ENCODE measurements around the gene CSTPP1.
A peak's percentile ranks its signal among the peaks of the same experiment; 100 is the strongest.
"Not testable (repeated sequence)": the region's sequence is repeated elsewhere in the genome, so short reads cannot be mapped to it uniquely, and the experiment has no call there.

The CSTPP1 gene

GRCh38 chr11:47185305-47186075 is 248.9 kb downstream of the CSTPP1 start:
- FAIRE-seq: peak; percentile 11

GRCh38 chr11:47186076-47186699 is 249.6 kb downstream of the CSTPP1 start, which contains the start of gene PACSIN3:
Gene PACSIN3, minus strand, starts transcription at chr11:47186434. Its CDS starts 3,707 bp downstream, at chr11:47182727.
- no peak for FAIRE-seq

- FAIRE-seq: peak; percentile 66
Measured at GRCh38 chr11:47186700-47187695, 250.4 kb downstream of the CSTPP1 start.

DNA sequence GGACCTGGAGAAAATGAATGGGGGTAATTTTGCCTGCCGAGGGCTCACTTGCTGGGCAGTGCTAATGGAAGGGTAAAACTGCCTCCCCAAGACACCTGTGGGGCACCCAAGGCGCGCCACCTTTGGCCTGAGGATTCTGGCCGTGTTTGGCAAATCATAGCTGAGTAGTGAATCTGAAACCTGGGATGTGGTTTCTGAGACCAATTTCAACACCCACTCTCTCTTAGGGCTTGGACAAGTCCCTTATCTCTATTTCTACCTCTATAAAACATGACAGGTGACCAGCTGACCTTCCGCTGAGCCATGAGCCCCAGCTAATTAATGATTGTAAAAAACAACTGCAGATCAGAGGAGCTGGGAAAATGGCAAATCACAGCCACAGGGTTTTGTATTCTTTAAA is 251.2 kb downstream of the CSTPP1 start:
- FAIRE-seq: no peak

GRCh38 chr11:47188259-47188658 is 251.7 kb downstream of the CSTPP1 start:
- FAIRE-seq: no peak

GRCh38 chr11:47189100-47189834 is 252.7 kb downstream of the CSTPP1 start:
- no peak for FAIRE-seq

DNA sequence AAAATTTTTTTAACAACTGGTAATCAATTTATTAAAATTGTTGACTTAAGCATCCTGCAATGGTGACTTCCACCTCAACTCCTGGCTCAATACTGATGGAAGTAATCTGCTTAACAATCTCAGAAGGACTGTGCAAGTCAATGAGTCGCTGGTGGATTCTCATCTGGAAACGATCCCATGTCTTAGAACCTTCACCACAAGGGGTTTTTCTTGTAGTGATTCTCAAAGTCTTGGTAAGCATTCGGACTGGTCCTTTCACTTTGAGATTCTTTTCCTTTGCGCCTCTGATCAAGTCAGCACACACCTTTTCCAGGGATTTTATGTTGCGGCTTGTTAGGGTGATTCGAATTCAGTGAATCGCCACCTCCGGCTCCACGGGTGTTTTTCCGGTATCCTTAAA is 254.6 kb downstream of the CSTPP1 start:
- FAIRE-seq: not testable (repeated sequence)

DNA sequence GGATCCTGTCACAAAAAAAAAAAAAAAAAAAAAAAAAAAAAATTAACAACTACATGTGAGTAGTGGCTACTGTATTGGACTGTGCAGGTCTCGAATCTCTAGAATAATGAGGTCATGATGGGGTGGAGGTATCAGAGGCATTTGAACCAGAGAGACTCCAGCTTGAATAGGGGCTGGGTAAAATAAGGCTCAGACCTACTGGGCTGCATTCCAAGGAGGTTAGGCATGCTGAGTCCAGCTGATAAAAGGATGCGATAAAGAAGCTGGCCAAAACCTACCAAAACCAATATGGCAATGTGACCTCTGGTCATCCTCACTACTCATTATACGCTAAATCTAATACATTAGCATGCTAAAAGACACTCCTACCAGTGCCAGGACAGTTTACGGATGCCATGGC is 255.6 kb downstream of the CSTPP1 start:
- FAIRE-seq: no peak

DNA sequence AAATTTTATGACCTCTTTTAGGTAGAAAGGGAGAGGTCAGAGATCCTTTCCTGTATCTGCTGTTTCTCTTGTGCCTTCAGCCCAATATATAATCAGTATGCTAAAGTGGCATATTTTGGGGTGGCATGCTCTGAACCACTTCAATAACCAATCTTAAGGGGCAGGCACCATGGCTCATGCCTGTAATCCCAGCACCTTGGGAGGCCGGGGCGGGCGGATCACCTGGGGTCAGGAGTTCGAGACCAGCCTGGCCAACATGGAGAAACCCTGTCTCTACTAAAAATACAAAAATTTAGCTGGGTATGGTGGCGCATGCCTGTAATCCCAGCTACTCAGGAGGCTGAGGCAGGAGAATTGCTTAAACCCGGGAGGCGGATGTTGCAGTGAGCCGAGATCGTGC is 261.6 kb downstream of the CSTPP1 start:
- not testable (repeated sequence) for FAIRE-seq

DNA sequence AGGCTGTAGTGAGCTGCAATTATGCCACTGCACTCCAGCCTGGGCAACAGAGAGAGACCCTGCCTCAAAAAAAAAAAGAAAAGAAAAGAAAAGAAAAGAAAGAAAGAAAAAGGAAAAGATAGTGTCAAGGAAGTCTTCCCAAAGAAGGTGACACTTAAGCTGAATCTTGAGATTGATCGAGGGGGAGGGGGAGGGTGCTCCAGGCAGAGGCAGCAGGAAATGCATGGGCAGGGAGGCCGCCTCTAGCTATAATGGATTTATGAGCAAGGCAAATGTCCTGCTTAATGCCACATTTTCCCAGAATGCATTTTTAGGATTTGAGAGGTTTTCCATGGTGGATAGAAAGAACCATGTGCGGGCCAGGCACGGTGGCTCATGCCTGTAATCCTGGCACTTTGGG is 264.5 kb downstream of the CSTPP1 start:
- no peak for FAIRE-seq

- FAIRE-seq: no peak
Measured at GRCh38 chr11:47202576-47202975, 266.0 kb downstream of the CSTPP1 start.

DNA sequence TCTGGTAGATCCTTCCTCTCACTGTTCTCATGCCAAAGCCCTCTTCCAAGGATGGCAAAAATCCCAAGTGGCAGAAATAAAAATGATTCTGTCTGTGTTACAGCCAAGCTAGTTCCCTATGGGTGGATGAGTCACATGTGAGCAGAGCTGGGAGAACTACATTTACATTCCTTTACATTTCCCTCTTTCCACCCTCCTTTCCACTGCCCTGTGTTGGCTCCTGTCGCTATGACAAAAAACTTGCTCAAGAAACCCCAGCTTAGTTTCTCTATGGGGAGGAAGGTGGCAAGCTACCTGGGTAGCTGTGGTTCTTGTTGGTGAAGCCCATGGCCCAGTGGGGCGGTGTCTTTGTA is 268.1 kb downstream of the CSTPP1 start:
- FAIRE-seq: no peak

- not testable (repeated sequence) for FAIRE-seq
Measured at GRCh38 chr11:47206577-47206976, 270.0 kb downstream of the CSTPP1 start.

GRCh38 chr11:47207459-47207858 is 270.9 kb downstream of the CSTPP1 start:
- no peak for FAIRE-seq

DNA sequence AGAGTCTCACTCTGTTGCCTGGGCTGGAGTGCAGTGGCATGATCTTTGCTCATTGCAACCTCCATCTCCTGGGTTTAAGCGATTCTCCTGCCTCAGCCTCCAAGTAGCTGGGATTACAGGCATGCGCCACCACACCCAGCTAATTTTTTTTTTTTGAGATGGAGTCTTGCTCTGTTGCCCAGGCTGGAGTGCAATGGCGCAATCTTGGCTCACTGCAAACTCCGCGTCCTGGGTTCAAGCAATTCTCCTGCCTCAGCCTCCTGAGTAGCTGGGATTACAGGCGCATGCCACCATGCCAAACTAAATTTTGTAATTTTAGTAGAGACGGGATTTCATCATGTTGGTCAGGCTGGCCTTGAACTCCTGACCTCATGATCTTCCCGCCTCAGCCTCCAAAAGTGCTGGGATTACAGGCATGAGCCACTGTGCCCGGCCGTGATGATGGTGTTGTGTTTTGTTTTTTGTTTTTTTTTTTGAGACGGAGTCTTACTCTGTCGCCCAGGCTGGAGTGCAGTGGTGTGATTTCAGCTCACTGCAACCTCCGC is 271.5 kb downstream of the CSTPP1 start:
- not testable (repeated sequence) for FAIRE-seq

DNA sequence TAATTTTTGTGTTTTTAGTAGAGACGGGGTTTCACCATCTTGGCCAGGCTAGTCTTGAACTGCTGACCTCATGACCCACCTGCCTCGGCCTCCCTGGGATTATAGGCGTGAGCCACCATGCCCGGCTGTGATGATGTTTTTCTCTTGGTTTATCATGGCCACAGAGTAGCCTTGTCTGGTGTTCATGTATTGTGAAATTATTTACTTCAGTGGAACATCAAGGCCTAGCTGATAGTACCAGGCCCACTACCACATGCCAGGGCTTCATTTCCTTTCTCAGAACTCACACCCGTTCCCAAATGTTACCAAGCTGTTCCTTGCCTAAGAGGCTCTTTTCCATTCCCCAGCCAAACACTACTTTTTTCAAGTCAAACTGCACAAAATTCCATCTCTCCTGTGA is 272.1 kb downstream of the CSTPP1 start:
- no peak for FAIRE-seq
